Liver (tissue), 3 donors: Measurements from ENCODE around the gene ABLIM1.

ENCODE experiments used
- CTCF ChIP-seq: fragments of 150-350 bp; IDR thresholded peaks from 2 replicates; pipeline ENCODE4 v1.5.1; 2017; ENCODE audit warnings: improper control_type of control experiment, low read depth, low read length; ENCODE audit not compliant: missing input control
- HNF4A ChIP-seq, 2 donors: conservative IDR thresholded peaks; 2 replicates each; pipeline ENCODE4 v1.6.1; 2016; ENCODE audit warnings: antibody characterized with exemption in 2 of 2, mild to moderate bottlenecking in 2 of 2
- HNF4G ChIP-seq: IDR thresholded peaks from 2 replicates; pipeline ENCODE4 v1.6.1; 2016; ENCODE audit warnings: antibody characterized with exemption
- JUND ChIP-seq, 2 donors: IDR thresholded peaks; 2 replicates each; pipeline ENCODE4 v1.6.1; 2016; ENCODE audit warnings: antibody characterized with exemption in 2 of 2
- MAX ChIP-seq: IDR thresholded peaks from 2 replicates; pipeline ENCODE4 v1.6.1; 2016; ENCODE audit warnings: antibody characterized with exemption
- RAD21 ChIP-seq, 2 donors: IDR thresholded peaks; 2 replicates each; pipeline ENCODE4 v1.6.1; 2016; ENCODE audit warnings: antibody characterized with exemption in 2 of 2, mild to moderate bottlenecking in 2 of 2
- REST ChIP-seq: IDR thresholded peaks from 2 replicates; pipeline ENCODE4 v1.6.1; 2016; ENCODE audit warnings: antibody characterized with exemption, mild to moderate bottlenecking
- SP1 ChIP-seq: IDR thresholded peaks from 2 replicates; pipeline ENCODE4 v1.6.1; 2018; ENCODE audit warnings: antibody characterized with exemption, mild to moderate bottlenecking
- TAF1 ChIP-seq: conservative IDR thresholded peaks from 2 replicates; pipeline ENCODE4 v1.6.1; 2016; ENCODE audit warnings: antibody characterized with exemption, mild to moderate bottlenecking
- YY1 ChIP-seq: IDR thresholded peaks from 2 replicates; pipeline ENCODE4 v1.6.1; 2016; ENCODE audit warnings: antibody characterized with exemption, mild to moderate bottlenecking
- ZBTB33 ChIP-seq: IDR thresholded peaks from 2 replicates; pipeline ENCODE4 v1.6.1; 2016; ENCODE audit warnings: antibody characterized with exemption
- donor health status: healthy.
- donor health status: healthy.

- TF ChIP-seq CTCF, result no peak
- no peak for TF ChIP-seq MAX
- TF ChIP-seq RAD21 (IDR thresholded peaks at IDR 0.05), result no peak
- TF ChIP-seq HNF4G, result no peak
- TF ChIP-seq REST, result no peak
- TF ChIP-seq ZBTB33, result no peak
- no peak for TF ChIP-seq SP1
- TF ChIP-seq YY1, result no peak
- TF ChIP-seq TAF1, result no peak
- no peak for TF ChIP-seq HNF4A (conservative IDR thresholded peaks at IDR 0.05)
- no peak for TF ChIP-seq JUND (IDR thresholded peaks at IDR 0.05)
These were observed 151.1 kb downstream of the ABLIM1 start for GRCh38 chr10:114506871-114507385.
